Chondrocyte (in vitro differentiated cells): Measurements from ENCODE around the gene MEN1. TPM values are rescaled to one million over a fixed set of nuclear protein-coding genes. Genes with fewer than 3 reads are reported as not detected.

Experiments used
- DNase-seq: peaks from one replicate; pipeline ENCODE4 v3.0.0; 2021; ENCODE audit warnings: mixed read lengths, low spot score
- H3K27ac Mint-ChIP-seq: one replicate; pipeline ENCODE4 v1.8.0; 2021; ENCODE audit warnings: mild to moderate bottlenecking, moderate library complexity, mixed read lengths; ENCODE audit not compliant: unreplicated experiment
- H3K27me3 Mint-ChIP-seq: 2 replicates; pipeline ENCODE4 v1.8.0; 2021; ENCODE audit warnings: low read depth, mixed read lengths
- H3K36me3 Mint-ChIP-seq: 2 replicates; pipeline ENCODE4 v1.8.0; 2021; ENCODE audit warnings: low read depth, mixed read lengths
- H3K4me1 Mint-ChIP-seq: 2 replicates; pipeline ENCODE4 v1.8.0; 2021; ENCODE audit warnings: low read depth, mild to moderate bottlenecking, mixed read lengths
- H3K4me3 Mint-ChIP-seq: one replicate; pipeline ENCODE4 v1.8.0; 2021; ENCODE audit warnings: mild to moderate bottlenecking, moderate library complexity, mixed read lengths; ENCODE audit not compliant: unreplicated experiment
- H3K9me3 Mint-ChIP-seq: 2 replicates; pipeline ENCODE4 v1.8.0; 2021; ENCODE audit warnings: low read depth, mixed read lengths
- CTCF ChIP-seq: fragments of 200-600 bp; sonication (generic); IDR thresholded peaks from 2 replicates; pipeline ENCODE4 v1.5.0; 2021; ENCODE audit warnings: antibody characterized with exemption, mild to moderate bottlenecking, moderate library complexity
- total RNA-seq: library from RNA; stranded (reverse); gene quantifications from 3 replicates; pipeline ENCODE4 v1.2.1, GENCODE V29; 2021

Gene MEN1
- total RNA-seq, 1 donor from 2014 or later, result 19.5 TPM

GRCh38 chr11:64841592-64842365 is 31.4 kb upstream of the MEN1 start:
- H3K27ac Mint-ChIP-seq, result no peak overlapping the region
- no peak for TF ChIP-seq CTCF

GRCh38 chr11:64839887-64840782 is 29.8 kb upstream of the MEN1 start:
- Mint-ChIP-seq H3K27me3 (no peaks in the 10 kb centered on the region), H3K9me3 (no peaks in the 10 kb centered on the region), H3K36me3 (no peaks in the 10 kb centered on the region), H3K4me3 (no peak overlapping the region), H3K4me1 (peaks cover 7% of the 10 kb centered on the region), H3K27ac (no peak overlapping the region)
- no peak for TF ChIP-seq CTCF
- no peak for DNase-seq

More at GRCh38 chr11:64841592-64842365, 31.4 kb upstream of the MEN1 start:
- DNase-seq, result no peak
- Mint-ChIP-seq H3K36me3 (no peaks in the 10 kb centered on the region), H3K4me3 (no peak overlapping the region), H3K27me3 (no peaks in the 10 kb centered on the region), H3K4me1 (peaks cover 7% of the 10 kb centered on the region), H3K9me3 (no peaks in the 10 kb centered on the region)

GRCh38 chr11:64839335-64839734 is 29.0 kb upstream of the MEN1 start:
- no peak for TF ChIP-seq CTCF
- H3K4me3 Mint-ChIP-seq, result no peak overlapping the region
- H3K4me1 Mint-ChIP-seq, result peaks cover 7% of the 10 kb centered on the region
- DNase-seq, result peak; percentile 84
- no peaks in the 10 kb centered on the region for H3K36me3 Mint-ChIP-seq
- H3K27me3 Mint-ChIP-seq, result no peaks in the 10 kb centered on the region
- no peaks in the 10 kb centered on the region for H3K9me3 Mint-ChIP-seq
- no peak overlapping the region for H3K27ac Mint-ChIP-seq

- Mint-ChIP-seq H3K27ac (no peak overlapping the region), H3K4me3 (no peak overlapping the region), H3K4me1 (peaks cover 4% of the 10 kb centered on the region), H3K9me3 (no peaks in the 10 kb centered on the region), H3K27me3 (no peaks in the 10 kb centered on the region), H3K36me3 (no peaks in the 10 kb centered on the region)
- no peak for TF ChIP-seq CTCF
- DNase-seq, result peak; percentile 82
Observed at GRCh38 chr11:64838600-64839334, 28.4 kb upstream of the MEN1 start.

- Mint-ChIP-seq H3K27ac (no peak overlapping the region), H3K36me3 (no peaks in the 10 kb centered on the region), H3K9me3 (no peaks in the 10 kb centered on the region), H3K4me1 (peaks cover under 1% of the 10 kb centered on the region), H3K27me3 (no peaks in the 10 kb centered on the region), H3K4me3 (no peak overlapping the region)
- TF ChIP-seq CTCF, result no peak
- DNase-seq, result peak; percentile 73
Observed at GRCh38 chr11:64837887-64838351, 27.6 kb upstream of the MEN1 start.
